ENCODE measurements around the gene NAALADL2. TPM values are rescaled to one million over a fixed set of nuclear protein-coding genes. Genes with fewer than 3 reads are reported as not detected.
"Not testable (repeated sequence)": the region's sequence is repeated elsewhere in the genome, so short reads cannot be mapped to it uniquely, and the experiment has no call there.

NAALADL2 gene
- total RNA-seq, 1 donor, result 13.4 TPM

GRCh38 chr3:175608911-175609310 is 749.8 kb downstream of the NAALADL2 start:
- DNase-seq (ENCODE audit: low read depth), result no peak
- TF ChIP-seq, protein P1, sequence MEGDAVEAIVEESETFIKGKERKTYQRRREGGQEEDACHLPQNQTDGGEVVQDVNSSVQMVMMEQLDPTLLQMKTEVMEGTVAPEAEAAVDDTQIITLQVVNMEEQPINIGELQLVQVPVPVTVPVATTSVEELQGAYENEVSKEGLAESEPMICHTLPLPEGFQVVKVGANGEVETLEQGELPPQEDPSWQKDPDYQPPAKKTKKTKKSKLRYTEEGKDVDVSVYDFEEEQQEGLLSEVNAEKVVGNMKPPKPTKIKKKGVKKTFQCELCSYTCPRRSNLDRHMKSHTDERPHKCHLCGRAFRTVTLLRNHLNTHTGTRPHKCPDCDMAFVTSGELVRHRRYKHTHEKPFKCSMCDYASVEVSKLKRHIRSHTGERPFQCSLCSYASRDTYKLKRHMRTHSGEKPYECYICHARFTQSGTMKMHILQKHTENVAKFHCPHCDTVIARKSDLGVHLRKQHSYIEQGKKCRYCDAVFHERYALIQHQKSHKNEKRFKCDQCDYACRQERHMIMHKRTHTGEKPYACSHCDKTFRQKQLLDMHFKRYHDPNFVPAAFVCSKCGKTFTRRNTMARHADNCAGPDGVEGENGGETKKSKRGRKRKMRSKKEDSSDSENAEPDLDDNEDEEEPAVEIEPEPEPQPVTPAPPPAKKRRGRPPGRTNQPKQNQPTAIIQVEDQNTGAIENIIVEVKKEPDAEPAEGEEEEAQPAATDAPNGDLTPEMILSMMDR (IDR thresholded peaks at IDR 0.05; ENCODE audit: insufficient read depth, low read depth, low read length), result no peak
- H3K4me3 ChIP-seq (ENCODE audit: low read depth, low read length), result no peak overlapping the region

GRCh38 chr3:175612487-175613196 is 753.5 kb downstream of the NAALADL2 start:
- H3K4me3 ChIP-seq (ENCODE audit: low read depth, low read length), result no peak overlapping the region
- peak; percentile 1 for DNase-seq (ENCODE audit: low read depth)
- TF ChIP-seq, protein P1 (IDR thresholded peaks at IDR 0.05; ENCODE audit: insufficient read depth, low read depth, low read length), result no peak

- not testable (repeated sequence) for H3K4me3 ChIP-seq (ENCODE audit: low read depth, low read length); DNase-seq (ENCODE audit: low read depth)
These were observed 755.0 kb downstream of the NAALADL2 start for GRCh38 chr3:175614107-175614506.

DNA sequence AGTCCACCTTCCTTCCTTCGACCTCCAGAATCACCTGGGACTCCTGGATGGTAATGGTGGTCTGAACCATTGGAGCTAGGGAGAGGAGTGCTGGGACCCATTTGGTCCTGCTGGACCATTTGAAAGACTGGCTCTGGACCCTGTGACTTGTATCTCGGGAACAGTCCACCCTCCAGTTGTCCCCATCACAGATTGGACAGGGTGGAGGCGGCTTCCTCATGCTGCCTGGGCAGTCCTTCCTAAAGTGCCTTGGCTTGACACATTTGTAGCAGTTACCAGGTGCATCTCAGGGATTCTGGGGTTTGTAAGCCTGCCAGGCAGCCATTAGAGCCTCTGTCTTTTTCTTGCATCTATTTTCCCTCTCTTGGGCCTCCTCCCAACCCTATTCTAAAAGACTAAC is 758.1 kb downstream of the NAALADL2 start:
- DNase-seq (ENCODE audit: low read depth), result no peak
- no peak overlapping the region for H3K4me3 ChIP-seq (ENCODE audit: low read depth, low read length)
- TF ChIP-seq, protein P1 (IDR thresholded peaks at IDR 0.05; ENCODE audit: insufficient read depth, low read depth, low read length), result no peak

GRCh38 chr3:175619369-175619768 is 760.2 kb downstream of the NAALADL2 start:
- DNase-seq (ENCODE audit: low read depth), result no peak
- TF ChIP-seq, protein P1 (IDR thresholded peaks at IDR 0.05; ENCODE audit: insufficient read depth, low read depth, low read length), result no peak
- no peak overlapping the region for H3K4me3 ChIP-seq (ENCODE audit: low read depth, low read length)

DNA sequence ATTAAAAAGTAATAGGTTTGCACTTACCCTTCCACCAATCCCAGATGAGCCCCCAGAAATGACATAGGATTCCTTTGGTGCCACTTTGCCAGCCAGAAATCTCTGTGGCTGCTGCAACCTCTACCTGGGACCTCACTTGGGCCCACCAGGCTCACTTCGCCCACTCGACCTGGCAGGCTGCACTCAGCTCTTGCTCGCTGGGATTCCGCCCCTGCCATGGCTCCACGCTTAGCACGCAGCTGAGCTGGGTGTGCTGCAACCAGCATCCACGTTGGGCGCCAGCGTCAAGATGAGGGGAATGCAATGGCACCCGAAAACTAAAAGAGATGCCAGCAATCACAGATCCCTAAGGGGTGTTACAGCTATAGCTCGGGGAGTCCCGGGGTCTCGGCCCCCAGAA is 761.0 kb downstream of the NAALADL2 start:
- DNase-seq (ENCODE audit: low read depth), result no peak
- TF ChIP-seq, protein P1 (IDR thresholded peaks at IDR 0.05; ENCODE audit: insufficient read depth, low read depth, low read length), result no peak
- H3K4me3 ChIP-seq (ENCODE audit: low read depth, low read length), result no peak overlapping the region

- DNase-seq (ENCODE audit: low read depth), result no peak
- TF ChIP-seq, protein P1 (IDR thresholded peaks at IDR 0.05; ENCODE audit: insufficient read depth, low read depth, low read length), result no peak
- H3K4me3 ChIP-seq (ENCODE audit: low read depth, low read length), result no peak overlapping the region
These were observed 761.4 kb downstream of the NAALADL2 start for GRCh38 chr3:175620532-175620931.

All from fibroblast of villous mesenchyme (primary cell).